ENCODE data around the gene CYP27B1. TPM values are rescaled to one million over a fixed set of nuclear protein-coding genes. Genes with fewer than 3 reads are reported as not detected.
A peak's percentile ranks its signal among the peaks of the same experiment; 100 is the strongest.

Gene CYP27B1
- total and polyA plus RNA-seq, 4 donors, result 0.05 to 1.6 (median 0.17) TPM

GRCh38 chr12:57726151-57726883, 40.6 kb downstream of the CYP27B1 start:
- 18% methylated on average over 79 of the region's 79 CpGs for WGBS
- peak; percentile 69 for DNase-seq (ENCODE audit: low spot score)
- H3K9ac ChIP-seq (ENCODE audit: low read depth in 1 of 2, low read length in 2 of 2), result no peak overlapping the region
- no peaks in the 10 kb centered on the region for H3K9me3 ChIP-seq (ENCODE audit: control insufficient read depth in 4 of 4, low read length in 3 of 4)
- no peak overlapping the region for H3K27ac ChIP-seq (ENCODE audit: low read depth in 1 of 2, low read length in 2 of 2)
- H3K4me1 ChIP-seq (ENCODE audit: control insufficient read depth in 4 of 4, insufficient read depth in 4 of 4, low read length in 3 of 4), result peaks cover 0 to 14% (median 9%) of the 10 kb centered on the region in 4 donors
- peak overlapping the region in 1 of 3 donors; percentile 45 for H3K4me3 ChIP-seq (ENCODE audit: low read depth in 1 of 3, low read length in 3 of 3)
- peaks cover 0 to 5% (median 2%) of the 10 kb centered on the region in 4 donors for H3K36me3 ChIP-seq (ENCODE audit: control insufficient read depth in 4 of 4, insufficient read depth in 3 of 4, low read depth in 1 of 4, low read length in 3 of 4)
- no peaks in the 10 kb centered on the region for H3K27me3 ChIP-seq (ENCODE audit: control insufficient read depth in 4 of 4, insufficient read depth in 4 of 4, low read length in 3 of 4)
- TF ChIP-seq RAD21 (IDR thresholded peaks at IDR 0.05) (peak; percentile 33 to 66), YY1 (IDR thresholded peaks at IDR 0.05) (no peak), CTCF (IDR thresholded peaks at IDR 0.05; ENCODE audit: low read depth, low read length, missing input control) (peak; percentile 42)

GRCh38 chr12:57725851-57726150, 41.1 kb downstream of the CYP27B1 start:
- no peak overlapping the region for H3K9ac ChIP-seq (ENCODE audit: low read depth in 1 of 2, low read length in 2 of 2)
- H3K9me3 ChIP-seq (ENCODE audit: control insufficient read depth in 4 of 4, low read length in 3 of 4), result no peaks in the 10 kb centered on the region
- H3K27ac ChIP-seq (ENCODE audit: low read depth in 1 of 2, low read length in 2 of 2), result no peak overlapping the region
- DNase-seq (ENCODE audit: low spot score), result no peak
- 17% methylated on average over 10 of the region's 10 CpGs for WGBS
- peaks cover 0 to 10% (median 5%) of the 10 kb centered on the region in 4 donors for H3K36me3 ChIP-seq (ENCODE audit: control insufficient read depth in 4 of 4, insufficient read depth in 3 of 4, low read depth in 1 of 4, low read length in 3 of 4)
- no peaks in the 10 kb centered on the region for H3K27me3 ChIP-seq (ENCODE audit: control insufficient read depth in 4 of 4, insufficient read depth in 4 of 4, low read length in 3 of 4)
- peak overlapping the region in 1 of 3 donors; percentile 45 for H3K4me3 ChIP-seq (ENCODE audit: low read depth in 1 of 3, low read length in 3 of 3)
- no peak for TF ChIP-seq FOXA2 (IDR thresholded peaks at IDR 0.05)
- no peak for TF ChIP-seq RXRA (IDR thresholded peaks at IDR 0.05)
- no peak for TF ChIP-seq GABPA (IDR thresholded peaks at IDR 0.05 in 1 of 2, conservative IDR thresholded peaks at IDR 0.05 in 1 of 2)
- TF ChIP-seq, protein P1, sequence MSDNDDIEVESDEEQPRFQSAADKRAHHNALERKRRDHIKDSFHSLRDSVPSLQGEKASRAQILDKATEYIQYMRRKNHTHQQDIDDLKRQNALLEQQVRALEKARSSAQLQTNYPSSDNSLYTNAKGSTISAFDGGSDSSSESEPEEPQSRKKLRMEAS (IDR thresholded peaks at IDR 0.05), result no peak
- no peak for TF ChIP-seq HNF4A (conservative IDR thresholded peaks at IDR 0.05)
- TF ChIP-seq RAD21 (IDR thresholded peaks at IDR 0.05), result no peak
- TF ChIP-seq REST (IDR thresholded peaks at IDR 0.05), result no peak
- TF ChIP-seq EGR1 (IDR thresholded peaks at IDR 0.05; ENCODE audit: low read depth in 2 of 2), result no peak
- TF ChIP-seq CTCF (IDR thresholded peaks at IDR 0.05; ENCODE audit: low read depth, low read length, missing input control), result no peak
- no peak for TF ChIP-seq NR2F2 (IDR thresholded peaks at IDR 0.05)
- no peak for TF ChIP-seq JUND (IDR thresholded peaks at IDR 0.05)
- TF ChIP-seq YY1 (IDR thresholded peaks at IDR 0.05), result no peak
- peaks cover 0 to 14% (median 9%) of the 10 kb centered on the region in 4 donors for H3K4me1 ChIP-seq (ENCODE audit: control insufficient read depth in 4 of 4, insufficient read depth in 4 of 4, low read length in 3 of 4)

Measured in liver (tissue), 9 donors.